Activated CD8-positive, alpha-beta T cell treated with anti-CD3 and anti-CD28 coated beads for 36 hours (primary cell): ENCODE data around the gene LURAP1L. TPM values are rescaled to one million over a fixed set of nuclear protein-coding genes. Genes with fewer than 3 reads are reported as not detected.

ENCODE experiments used
- ATAC-seq: fragments of 200-7000 bp; cut with Tn5 transposase; one replicate; pipeline ENCODE4 v1.10.0; 2021; ENCODE audit warnings: mild to moderate bottlenecking, moderate library complexity
- CTCF ChIA-PET: fragments of 350-600 bp; sonication (Branson Sonifier 250); formaldehyde crosslinking; loops from one replicate; lab custom pipeline; 2021; ENCODE audit warnings: antibody characterized with exemption; lab: Charles Lee
- POLR2A ChIA-PET: fragments of 350-600 bp; sonication (Branson Sonifier 250); formaldehyde crosslinking; loops from one replicate; lab custom pipeline; 2021; ENCODE audit warnings: antibody characterized with exemption; lab: Charles Lee
- DNase-seq: peaks from one replicate; pipeline ENCODE4 v3.0.0-alpha.2; 2020
- H3K27ac Mint-ChIP-seq: one replicate; pipeline ENCODE4 v1.8.0; 2021; ENCODE audit warnings: mild to moderate bottlenecking, mixed read lengths
- H3K27me3 Mint-ChIP-seq: one replicate; pipeline ENCODE4 v1.8.0; 2021; ENCODE audit warnings: mixed read lengths
- H3K36me3 Mint-ChIP-seq: one replicate; pipeline ENCODE4 v1.8.0; 2021; ENCODE audit warnings: low read depth, mixed read lengths
- H3K4me1 Mint-ChIP-seq: one replicate; pipeline ENCODE4 v1.8.0; 2021; ENCODE audit warnings: low read depth, mixed read lengths
- H3K4me3 Mint-ChIP-seq: one replicate; pipeline ENCODE4 v1.8.0; 2021; ENCODE audit warnings: mild to moderate bottlenecking, moderate library complexity, mixed read lengths
- H3K9me3 Mint-ChIP-seq: one replicate; pipeline ENCODE4 v1.8.0; 2021; ENCODE audit warnings: mixed read lengths
- intact Hi-C: fragments of 100-400 bp; cut with micrococcal nuclease; formaldehyde crosslinking; loops from one replicate; pipeline ENCODE4 v1.10.0; 2022
- total RNA-seq, 2 experiments: library from RNA; stranded (reverse); gene quantifications; one replicate each; pipeline ENCODE4 v1.2.3, GENCODE V29; 2021
- TF ChIP-seq, protein P1 (sequence below): fragments of 200-600 bp; IDR thresholded peaks from one replicate; pipeline ENCODE4 v1.8.0; 2022; ENCODE audit warnings: antibody characterized with exemption, mild to moderate bottlenecking

LURAP1L gene
- total RNA-seq, 2 experiments from 2014 or later: not detected

DNA sequence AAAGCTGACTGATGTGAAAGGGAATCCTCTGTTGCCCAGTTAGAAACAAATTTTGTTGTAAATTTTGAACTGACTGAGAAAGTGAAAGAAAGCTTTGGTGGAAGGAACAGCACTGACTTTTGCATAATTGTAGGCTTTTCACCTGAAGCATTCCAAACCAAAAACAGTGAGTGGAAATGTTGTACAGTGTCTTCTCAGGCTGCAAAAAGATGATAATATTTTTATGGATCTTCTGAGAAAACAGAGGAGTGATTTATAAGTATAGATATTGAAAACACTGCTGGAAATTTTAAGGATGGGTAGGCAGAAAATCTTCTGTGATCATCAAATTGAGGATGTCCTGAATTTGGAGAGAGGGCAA, 40.0 kb downstream of the LURAP1L start:
- Mint-ChIP-seq H3K36me3 (no peaks in the 10 kb centered on the region), H3K4me3 (no peak overlapping the region), H3K4me1 (no peaks in the 10 kb centered on the region), H3K27ac (no peak overlapping the region), H3K27me3 (no peaks in the 10 kb centered on the region), H3K9me3 (peaks cover 13% of the 10 kb centered on the region)
- no peak for DNase-seq
- POLR2A ChIA-PET: no interaction called here
- CTCF ChIA-PET: no interaction called here
- intact Hi-C loops: no loop called here
- TF ChIP-seq, protein P1, sequence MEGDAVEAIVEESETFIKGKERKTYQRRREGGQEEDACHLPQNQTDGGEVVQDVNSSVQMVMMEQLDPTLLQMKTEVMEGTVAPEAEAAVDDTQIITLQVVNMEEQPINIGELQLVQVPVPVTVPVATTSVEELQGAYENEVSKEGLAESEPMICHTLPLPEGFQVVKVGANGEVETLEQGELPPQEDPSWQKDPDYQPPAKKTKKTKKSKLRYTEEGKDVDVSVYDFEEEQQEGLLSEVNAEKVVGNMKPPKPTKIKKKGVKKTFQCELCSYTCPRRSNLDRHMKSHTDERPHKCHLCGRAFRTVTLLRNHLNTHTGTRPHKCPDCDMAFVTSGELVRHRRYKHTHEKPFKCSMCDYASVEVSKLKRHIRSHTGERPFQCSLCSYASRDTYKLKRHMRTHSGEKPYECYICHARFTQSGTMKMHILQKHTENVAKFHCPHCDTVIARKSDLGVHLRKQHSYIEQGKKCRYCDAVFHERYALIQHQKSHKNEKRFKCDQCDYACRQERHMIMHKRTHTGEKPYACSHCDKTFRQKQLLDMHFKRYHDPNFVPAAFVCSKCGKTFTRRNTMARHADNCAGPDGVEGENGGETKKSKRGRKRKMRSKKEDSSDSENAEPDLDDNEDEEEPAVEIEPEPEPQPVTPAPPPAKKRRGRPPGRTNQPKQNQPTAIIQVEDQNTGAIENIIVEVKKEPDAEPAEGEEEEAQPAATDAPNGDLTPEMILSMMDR: no peak
- no peak for ATAC-seq

DNA sequence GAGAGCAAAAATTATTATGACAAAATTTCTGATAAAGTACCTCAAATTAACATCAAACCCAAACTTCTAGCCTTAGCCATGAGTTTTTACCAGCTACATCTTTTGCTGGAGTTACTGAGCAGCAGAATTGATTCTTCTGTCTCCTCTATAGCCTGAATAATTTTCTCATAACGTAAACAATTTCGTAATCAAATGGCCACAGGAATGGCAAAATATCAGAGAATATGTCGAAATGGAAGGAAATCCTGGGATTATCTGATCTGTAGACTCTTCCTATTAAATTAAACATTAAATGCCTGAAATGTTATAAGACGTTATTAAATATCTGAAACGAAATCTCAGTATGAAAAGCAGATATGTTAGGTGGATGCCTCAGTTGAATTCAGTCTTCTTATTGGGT, 41.1 kb downstream of the LURAP1L start:
- DNase-seq (no peak), ATAC-seq (no peak)
- Mint-ChIP-seq H3K27me3 (no peaks in the 10 kb centered on the region), H3K36me3 (no peaks in the 10 kb centered on the region), H3K9me3 (peaks cover 13% of the 10 kb centered on the region), H3K4me3 (no peak overlapping the region), H3K27ac (no peak overlapping the region), H3K4me1 (no peaks in the 10 kb centered on the region)
- TF ChIP-seq, protein P1: no peak
- POLR2A ChIA-PET: no interaction called here
- intact Hi-C loops: no loop called here
- CTCF ChIA-PET: no interaction called here

DNA sequence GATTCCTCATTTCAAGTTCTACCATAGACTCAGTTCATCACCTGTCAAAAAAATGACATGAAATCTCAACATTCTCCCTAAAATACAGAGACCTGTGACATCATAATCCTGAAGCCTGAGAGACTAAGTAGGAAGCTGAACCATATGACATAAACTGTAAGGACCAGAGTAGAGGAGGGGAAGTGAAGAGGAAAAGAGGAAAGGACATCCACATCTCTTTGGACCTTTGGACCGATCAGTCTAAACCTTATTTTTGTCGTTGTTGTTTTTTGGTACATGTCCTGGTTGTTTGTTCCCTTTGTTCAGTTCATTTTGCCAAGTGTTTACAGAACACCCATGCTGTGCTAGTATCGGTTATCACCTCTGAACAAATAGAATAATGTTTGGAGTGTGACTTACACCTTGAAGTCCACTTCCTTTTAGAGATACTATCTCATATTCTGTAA, 41.9 kb downstream of the LURAP1L start:
- no peak overlapping the region for H3K27ac Mint-ChIP-seq
- CTCF ChIA-PET: no interaction called here
- intact Hi-C loops: no loop called here

GRCh38 chr9:12817702-12818101, 42.9 kb downstream of the LURAP1L start:
- CTCF ChIA-PET: no interaction called here
- ATAC-seq (no peak), DNase-seq (no peak)
- Mint-ChIP-seq H3K4me1 (no peaks in the 10 kb centered on the region), H3K36me3 (no peaks in the 10 kb centered on the region), H3K9me3 (peaks cover 13% of the 10 kb centered on the region), H3K27ac (no peak overlapping the region), H3K27me3 (no peaks in the 10 kb centered on the region), H3K4me3 (no peak overlapping the region)
- POLR2A ChIA-PET: no interaction called here
- TF ChIP-seq, protein P1: no peak
- intact Hi-C loops: no loop called here

More for the DNA sequence above, 41.9 kb downstream of the LURAP1L start:
- POLR2A ChIA-PET: no interaction called here
- H3K4me1 Mint-ChIP-seq: no peaks in the 10 kb centered on the region
- no peaks in the 10 kb centered on the region for H3K36me3 Mint-ChIP-seq
- no peak for DNase-seq
- H3K9me3 Mint-ChIP-seq: peaks cover 13% of the 10 kb centered on the region
- H3K27me3 Mint-ChIP-seq: no peaks in the 10 kb centered on the region
- TF ChIP-seq, protein P1: no peak
- H3K4me3 Mint-ChIP-seq: no peak overlapping the region
- ATAC-seq: no peak

DNA sequence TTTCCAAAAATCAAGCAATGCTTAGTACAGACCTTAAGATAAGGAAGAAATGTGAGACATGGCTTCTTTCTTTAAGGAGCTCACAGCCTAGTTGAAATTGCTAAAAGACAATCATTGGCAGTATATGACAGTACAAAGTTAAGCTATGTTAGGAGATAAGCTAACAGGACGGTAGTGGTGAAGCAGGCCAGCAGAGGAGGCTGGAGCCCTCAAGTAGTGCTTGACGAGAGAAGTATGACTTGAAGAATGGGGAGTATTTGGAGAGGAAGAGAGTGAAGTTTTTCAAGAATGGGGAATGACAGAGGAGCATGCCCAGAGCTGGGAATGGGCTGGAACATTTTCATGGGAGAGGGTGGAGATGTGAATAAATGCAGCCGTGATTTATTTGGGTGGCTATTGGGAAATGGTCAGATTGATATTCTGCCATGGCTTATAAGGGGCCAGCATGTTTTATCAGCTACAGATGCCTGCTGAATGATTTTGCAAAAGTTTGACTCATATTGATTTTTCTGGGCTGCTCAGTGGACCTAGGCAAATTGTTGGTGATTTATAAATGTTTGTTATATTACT, 43.7 kb downstream of the LURAP1L start:
- Mint-ChIP-seq H3K9me3 (peaks cover 13% of the 10 kb centered on the region), H3K27me3 (no peaks in the 10 kb centered on the region), H3K27ac (no peak overlapping the region), H3K4me1 (no peaks in the 10 kb centered on the region), H3K4me3 (no peak overlapping the region), H3K36me3 (no peaks in the 10 kb centered on the region)
- ATAC-seq: no peak
- TF ChIP-seq, protein P1: no peak
- DNase-seq: no peak
- intact Hi-C loops: no loop called here
- ChIA-PET POLR2A (no interaction called here), CTCF (no interaction called here)
